ENCODE results near the gene CNPY3. TPM values are rescaled to one million over a fixed set of nuclear protein-coding genes. Genes with fewer than 3 reads are reported as not detected.
"Not testable (repeated sequence)": the region's sequence is repeated elsewhere in the genome, so short reads cannot be mapped to it uniquely, and the experiment has no call there.

CNPY3 gene
- 34.0 and 50.6 TPM in 2 replicates for total RNA-seq (2014; rRNA removed; shearing (Covaris generic))

DNA sequence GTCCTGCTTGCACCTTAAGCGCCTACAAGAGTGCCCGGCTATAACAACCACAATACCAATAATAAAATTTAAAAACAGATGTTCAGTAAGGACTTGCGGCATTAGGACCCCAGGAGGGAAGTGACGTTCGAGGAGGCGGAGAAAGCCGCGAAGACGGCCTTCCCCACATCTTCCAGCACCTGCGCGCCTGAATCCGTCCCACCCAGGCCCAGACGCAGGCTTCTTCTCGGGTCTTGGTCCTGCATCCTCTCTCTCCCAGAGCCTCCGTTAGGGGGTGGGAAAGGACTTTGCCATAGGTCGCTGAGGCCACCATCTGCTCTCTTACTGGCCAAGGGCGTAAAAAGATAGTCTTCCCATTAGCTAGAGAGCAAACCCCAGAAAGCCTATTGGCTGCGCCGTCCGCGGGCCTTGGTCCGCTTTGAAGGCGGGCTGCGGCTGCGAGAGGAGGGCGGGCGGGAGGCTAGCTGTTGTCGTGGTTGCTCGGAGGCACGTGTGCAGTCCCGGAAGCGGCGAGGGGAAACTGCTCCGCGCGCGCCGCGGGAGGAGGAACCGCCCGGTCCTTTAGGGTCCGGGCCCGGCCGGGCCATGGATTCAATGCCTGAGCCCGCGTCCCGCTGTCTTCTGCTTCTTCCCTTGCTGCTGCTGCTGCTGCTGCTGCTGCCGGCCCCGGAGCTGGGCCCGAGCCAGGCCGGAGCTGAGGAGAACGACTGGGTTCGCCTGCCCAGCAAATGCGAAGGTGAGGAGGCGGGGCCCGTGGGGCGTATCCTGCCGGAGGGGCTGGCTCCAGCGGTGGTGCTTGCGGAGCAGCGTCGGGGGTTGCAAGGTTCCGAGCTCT, at the start of gene CNPY3:
Gene CNPY3 (plus strand): TSS at position 495 of the 835 bp plus-strand sequence. CDS start 91 bp downstream, at position 586.
- DNase-seq (ENCODE audit: low spot score): peak; percentile 99

DNA sequence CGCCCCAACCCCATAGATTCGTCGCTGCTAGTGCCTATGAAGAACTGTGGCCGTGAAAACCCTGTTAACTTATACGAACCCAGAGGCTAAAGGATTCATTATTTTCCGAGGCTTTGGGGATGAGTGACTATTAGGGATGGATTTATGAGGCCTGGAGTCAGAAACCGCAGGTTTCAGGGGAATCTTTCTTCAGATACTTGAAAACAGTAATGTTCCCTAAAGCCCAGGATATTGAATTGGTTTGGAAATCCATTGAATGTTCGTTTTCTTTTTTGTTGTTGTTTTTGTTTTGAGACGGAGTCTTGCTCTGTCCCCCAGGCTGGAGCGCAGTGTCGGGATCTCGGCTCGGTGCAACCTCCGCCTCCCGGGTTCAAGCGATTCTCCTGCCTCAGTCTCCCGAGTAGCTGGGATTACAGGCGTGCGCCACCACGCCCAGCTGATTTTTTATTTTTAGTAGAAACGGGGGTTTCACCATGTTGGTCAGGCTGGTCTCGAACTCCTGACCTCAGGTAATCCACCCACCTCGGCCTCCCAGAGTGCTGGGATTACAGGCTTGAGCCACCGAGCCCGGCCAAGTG, 49.0 kb upstream of the CNPY3 start:
- DNase-seq (ENCODE audit: low spot score): not testable (repeated sequence)

DNA sequence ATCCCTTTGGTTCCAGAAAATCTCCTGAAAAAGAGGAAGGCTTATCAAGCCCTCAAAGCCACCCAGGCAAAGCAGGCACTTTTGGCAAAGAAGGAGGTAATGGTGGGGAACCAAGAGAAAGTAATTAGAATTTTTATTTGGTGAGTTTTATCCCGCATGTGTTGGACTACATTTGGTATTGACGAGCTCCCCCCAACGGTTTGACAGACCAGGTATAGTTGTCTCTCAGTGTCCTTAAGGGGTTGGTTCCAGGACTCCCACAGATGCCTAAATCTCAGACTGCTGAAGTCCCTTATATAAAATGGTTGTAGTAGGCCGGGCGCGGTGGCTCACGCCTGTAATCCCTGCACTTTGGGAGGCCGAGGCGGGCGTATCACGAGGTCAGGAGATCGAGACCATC, 48.4 kb upstream of the CNPY3 start:
- DNase-seq (ENCODE audit: low spot score): not testable (repeated sequence)

DNA sequence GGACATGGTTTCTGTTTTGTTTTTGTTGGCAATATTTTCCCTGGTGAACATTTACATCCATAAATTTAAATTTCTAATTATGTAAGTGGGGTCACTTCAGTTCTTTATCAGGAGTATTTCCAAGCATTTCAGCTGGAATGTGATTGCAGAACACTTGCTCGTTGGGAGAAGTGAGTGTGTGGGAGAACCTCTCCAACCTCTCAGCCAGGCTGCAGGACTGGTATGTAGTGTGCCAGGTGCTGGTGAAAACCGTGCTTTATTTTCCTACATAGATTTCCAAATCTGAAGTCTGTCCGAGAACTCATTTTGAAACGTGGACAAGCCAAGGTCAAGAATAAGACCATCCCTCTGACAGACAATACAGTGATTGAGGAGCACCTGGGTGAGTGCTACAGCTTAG, 43.6 kb upstream of the CNPY3 start:
- no peak for DNase-seq (ENCODE audit: low spot score)

DNA sequence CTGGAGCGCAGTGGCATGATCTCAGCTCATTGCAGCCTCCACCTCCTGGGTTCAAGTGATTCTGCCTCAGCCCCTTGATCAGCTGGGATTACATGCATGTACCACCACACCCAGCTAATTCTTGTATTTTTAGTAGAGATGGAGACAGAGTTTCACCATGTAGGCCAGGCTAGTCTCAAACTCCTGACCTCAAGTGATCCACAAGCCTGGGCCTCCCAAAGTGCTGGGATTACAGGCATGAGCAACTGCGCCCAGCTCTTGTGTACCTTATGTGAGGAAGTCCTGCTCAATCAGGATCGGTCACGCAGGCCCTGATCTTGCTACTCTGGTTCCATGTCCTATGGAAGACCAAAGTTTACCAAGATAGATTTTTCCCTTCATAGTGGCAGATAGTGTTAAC, 41.1 kb upstream of the CNPY3 start:
- DNase-seq (ENCODE audit: low spot score): not testable (repeated sequence)

DNA sequence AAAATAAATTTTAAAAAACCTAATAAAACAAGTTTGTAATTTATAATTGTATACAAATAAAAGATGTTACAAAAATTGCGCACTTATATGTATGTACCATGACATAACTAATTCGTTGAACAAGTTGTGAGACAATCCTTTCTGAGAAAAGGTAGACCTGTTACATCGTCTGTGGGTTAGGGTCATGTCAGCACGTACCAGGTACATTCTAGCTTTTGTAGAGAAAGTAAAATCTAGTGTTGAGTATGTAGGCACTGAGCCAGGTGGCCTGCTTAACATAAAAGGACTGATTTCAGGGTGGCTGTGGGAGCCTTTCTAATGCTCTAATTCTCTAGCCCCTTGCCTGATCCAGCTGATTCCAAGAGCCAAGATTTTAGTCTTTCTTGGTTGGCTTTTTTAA, 39.5 kb upstream of the CNPY3 start:
- peak; percentile 29 for DNase-seq (ENCODE audit: low spot score)

DNA sequence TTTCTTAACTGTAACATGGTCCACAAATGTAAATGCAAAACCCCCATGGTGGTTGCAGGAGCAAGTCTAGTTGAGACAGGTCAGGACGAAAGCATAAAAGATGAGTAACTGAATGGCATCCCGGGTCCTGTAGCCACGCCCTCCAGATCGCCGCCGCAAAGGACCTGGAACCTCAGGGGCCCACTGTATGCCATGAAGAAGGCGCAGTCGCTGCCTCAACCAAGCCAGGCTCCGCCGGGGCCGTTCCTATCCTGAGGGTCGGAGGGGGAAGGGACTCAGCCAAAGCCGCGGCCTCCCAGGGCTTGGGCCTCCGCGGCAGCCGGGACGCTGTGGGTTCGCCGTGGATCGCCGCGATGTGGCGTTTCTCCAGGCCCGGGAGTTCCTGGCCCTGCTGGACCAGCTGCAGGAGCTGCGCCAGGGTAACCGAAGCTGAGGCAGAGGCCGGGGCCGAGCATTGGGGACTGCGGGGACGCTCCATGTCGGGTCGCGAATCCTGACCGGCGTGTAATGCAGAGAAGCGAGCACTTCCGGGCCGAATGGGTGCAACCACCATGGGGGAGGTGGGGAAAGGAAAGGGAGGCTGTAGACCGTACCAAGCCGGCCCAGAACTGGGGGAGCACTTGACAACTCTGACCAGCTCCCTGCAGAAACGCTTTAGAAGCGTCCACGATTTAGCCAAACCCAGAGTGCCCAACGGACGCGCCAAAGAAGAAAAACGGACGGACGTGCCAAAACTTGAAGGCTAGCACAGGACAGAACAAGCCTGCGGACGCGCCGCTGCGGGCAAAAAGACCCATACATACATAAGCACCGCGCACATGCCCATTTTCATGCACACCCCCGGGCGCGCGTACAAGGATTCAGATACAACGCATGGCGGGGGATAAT, 38.7 kb upstream of the CNPY3 start:
- peak; percentile 95 for DNase-seq (ENCODE audit: low spot score)

DNA sequence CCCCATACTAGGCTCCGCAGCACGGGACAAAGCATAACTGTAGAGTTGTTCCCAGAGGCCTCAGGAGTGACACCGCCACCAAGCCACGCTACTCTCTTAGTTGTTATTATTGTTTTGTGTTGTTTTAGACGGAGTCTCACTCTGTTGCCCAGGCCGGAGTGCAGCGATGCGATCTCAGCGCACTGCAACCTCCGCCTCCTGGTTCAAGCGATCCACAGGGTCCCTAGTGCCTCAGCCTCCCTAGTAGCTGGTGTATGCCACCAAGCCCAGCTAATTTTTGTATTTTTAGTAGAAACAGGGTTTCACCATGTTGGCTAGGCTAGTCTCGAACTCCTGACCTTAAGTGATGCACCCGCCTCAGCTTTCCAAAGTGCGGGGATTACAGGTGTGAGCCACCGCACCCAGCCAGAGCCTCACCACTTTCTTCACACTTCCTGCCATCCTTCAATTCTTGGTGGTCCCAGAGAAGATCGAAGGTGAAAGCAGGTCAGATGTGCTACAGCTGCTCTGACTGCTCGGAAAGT, 38.0 kb upstream of the CNPY3 start:
- DNase-seq (ENCODE audit: low spot score): no peak

DNA sequence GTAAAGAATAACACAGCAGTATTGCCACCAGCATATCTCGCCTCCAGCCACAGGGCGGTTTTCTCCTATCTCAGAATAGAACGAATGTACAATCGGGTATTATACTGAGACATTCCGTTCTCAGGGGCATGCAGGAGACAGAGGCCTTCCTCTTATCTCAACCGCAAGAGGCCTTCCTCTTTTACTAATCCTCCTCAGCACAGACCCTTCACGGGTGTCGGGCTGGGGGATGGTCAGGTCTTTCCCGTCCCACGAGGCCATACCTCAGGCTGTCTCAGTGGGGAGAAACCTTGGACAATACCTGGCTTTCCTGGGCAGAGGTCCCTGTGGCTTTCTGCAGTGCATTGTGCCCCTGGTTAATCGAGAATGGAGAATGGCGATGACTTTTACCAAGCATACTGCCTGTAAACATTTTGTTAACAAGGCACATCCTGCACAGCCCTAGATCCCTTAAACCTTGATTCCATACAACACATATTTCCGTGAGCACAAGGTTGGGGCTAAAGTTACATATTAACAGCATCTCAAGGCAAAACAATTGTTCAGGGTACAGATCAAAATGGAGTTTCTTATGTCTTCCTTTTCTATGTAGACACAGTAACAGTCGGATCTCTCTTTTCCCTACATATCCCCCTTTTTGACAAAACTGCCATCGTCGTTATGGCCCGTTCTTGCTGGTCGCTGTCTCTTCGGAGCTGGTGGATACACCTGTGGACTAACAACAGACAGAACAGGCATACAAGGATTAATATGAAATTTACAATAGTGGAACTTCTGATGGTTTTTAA, 35.0 kb upstream of the CNPY3 start:
- not testable (repeated sequence) for DNase-seq (ENCODE audit: low spot score)

DNA sequence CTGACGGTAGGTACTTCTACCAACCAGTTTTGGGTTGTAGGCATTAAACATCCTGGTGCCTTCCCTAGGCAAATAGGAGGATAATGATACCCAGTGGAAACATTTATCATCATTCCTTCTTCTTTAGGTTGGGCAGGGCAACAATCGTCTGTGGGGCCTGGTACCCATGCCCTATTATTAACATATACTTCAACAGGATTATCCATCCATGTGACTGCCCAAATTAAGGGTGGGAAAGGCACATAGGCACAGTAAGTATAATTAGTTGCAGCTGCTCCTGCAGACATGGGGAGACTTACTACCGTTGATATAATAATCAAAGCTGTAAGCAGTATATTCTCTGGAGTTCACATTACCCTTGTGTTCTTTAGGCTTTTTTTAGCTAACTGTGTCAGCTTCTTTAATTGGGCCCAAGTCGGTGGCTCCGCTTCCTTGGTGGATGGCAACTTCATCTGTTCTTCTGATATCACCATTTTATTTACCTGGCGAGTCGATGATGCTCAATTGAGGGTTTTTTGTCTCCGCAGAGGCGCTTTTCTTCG, 33.0 kb upstream of the CNPY3 start:
- DNase-seq (ENCODE audit: low spot score): no peak

DNA sequence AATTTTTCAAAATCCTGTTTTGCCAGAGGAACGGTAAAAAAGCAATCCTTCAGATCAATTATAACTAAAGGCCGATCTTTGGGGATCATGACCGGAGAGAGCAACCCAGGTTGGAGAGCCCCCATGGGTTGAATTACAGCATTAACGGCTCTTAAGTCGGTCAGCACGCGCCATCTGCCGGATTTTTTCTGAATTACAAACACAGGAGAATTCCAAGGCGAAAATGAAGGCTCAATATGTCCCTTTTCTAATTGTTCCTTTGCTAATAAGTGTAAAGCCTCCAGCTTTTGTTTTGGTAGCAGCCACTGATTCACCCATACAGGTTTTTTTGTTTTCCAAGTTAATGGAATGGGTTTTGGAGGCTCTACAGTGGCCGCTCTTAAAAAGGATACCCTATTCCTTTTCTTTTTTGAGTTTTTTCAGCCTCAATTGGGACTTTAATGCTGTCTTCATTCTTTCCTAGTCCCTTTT, 30.4 kb upstream of the CNPY3 start:
- peak; percentile 51 for DNase-seq (ENCODE audit: low spot score)

DNA sequence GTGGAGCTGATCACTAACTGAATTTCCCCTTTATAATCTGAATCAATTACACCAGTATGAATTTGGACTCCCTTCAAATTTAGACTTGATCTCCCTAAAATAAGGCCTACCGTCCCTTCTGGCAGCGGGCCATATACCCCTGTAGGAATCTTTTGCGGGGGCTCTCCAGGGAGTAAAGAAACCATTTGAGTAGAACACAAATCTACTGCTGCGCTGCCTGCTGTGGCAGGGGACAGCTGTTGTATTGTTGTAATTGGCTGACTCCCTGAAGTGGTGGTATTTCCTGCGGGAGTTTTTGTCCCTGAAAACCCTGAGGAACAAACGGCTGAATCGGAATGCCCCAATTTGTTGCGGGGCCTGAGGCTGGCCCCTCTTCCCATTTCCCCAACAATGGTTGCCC, 29.4 kb upstream of the CNPY3 start:
- DNase-seq (ENCODE audit: low spot score): no peak

DNA sequence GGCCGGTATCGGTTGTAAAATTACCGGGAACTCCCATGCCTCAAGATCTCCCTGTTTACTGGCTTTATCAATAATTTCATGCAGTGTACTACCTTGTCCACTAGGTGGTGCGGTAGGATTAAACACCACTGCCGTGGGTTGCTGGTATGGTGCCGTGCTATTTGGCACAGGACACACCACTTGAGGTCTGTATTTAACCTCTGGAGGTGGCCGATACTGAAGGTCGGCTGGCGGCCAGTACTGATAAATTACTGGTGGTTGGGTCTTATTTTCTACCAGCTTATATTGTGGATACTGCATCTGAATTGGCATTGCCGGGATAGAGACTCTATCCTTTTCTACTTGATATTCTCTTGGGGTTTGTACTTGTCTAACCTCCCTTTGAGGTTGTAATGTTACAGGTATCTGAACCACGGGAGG, 27.7 kb upstream of the CNPY3 start:
- DNase-seq (ENCODE audit: low spot score): peak; percentile 86

DNA sequence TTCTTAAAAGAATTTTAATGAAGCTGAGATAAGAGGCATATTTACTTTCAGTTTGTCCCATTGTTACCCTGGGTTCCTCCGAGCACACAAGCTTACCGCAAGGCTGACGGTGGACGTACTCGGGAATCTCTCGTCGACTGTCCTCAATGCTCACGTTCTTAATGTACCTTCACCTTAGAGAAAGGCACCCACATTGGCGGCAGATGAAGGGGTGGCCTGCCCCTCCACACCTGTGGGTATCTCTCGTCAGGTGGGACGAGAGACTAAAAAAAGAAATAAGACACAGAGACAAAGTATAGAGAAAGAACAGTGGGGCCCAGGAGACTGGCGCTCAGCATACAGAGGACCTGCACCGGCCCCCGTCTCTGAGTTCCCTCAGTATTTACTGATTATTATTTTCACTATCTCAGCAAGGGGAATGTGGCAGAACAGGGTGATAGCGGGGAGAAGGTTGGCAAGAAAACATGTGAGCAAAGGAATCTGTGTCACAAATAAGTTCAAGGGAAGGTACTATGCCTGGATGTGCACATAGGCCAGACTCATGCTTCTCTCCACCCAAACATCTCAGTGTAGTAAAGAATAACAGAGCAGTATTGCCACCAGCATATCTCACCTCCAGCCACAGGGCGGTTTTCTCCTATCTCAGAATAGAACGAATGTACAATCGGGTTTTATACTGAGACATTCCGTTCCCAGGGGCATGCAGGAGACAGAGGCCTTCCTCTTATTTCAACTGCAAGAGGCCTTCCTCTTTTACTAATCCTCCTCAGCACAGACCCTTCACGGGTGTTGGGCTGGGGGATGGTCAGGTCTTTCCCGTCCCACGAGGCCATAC, 26.6 kb upstream of the CNPY3 start:
- not testable (repeated sequence) for DNase-seq (ENCODE audit: low spot score)

DNA sequence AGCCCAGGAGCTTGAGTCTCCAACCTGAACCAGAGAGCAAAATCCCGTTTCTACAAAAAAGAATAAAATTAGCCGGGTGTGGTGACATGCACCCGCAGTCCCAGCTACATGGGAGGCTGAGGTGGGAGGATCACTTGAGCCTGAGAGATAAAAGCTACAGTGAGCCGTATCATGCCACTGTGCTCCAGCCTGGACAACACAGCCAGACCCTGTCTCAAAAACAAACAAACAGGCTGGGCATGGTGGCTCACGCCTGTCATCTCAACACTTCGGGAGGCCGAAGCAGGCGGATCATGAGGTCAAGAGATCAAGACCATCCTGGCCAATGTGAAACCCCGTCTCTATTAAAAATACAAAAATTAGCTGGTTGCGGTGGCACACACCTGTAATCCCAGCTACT, 24.8 kb upstream of the CNPY3 start:
- no peak for DNase-seq (ENCODE audit: low spot score)

DNA sequence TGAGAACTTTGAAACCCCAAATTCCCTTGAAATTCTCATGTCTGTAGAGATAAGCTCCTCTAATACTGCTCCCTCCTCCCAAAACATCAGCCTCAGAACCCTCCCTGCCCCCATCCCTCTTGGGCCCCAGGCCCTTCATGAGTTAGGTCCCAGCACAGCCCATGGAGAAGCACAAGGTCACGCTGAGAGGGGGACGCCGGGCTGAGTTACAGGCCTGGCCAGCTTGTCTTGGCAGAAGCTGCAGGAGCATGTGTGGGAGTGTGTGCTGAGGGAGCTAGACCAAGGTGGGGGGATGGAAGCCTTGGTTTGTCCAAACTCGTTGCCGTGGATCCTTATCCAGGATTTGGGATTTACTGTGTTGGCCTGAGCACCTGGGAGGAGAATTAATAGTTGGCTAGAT, 21.9 kb upstream of the CNPY3 start:
- no peak for DNase-seq (ENCODE audit: low spot score)

DNA sequence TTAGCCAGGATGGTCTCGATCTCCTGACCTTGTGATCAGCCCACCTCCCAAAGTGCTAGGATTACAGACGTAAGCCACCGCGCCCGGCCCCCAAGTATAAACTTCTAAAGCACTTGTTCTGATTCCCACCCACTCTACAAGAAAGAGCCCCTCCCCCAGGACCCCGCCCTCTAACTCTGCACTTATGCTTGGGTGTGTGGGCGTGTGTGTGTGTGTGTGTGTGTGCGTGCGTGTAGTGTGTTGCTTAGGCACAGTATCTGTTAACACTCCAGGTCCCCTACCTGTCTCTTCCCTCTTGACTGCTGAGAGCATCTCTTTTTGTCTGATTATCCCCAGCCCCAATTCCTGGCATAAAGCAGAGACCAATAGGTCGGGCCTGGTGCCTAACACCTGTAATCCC, 19.4 kb upstream of the CNPY3 start:
- DNase-seq (ENCODE audit: low spot score): no peak

DNA sequence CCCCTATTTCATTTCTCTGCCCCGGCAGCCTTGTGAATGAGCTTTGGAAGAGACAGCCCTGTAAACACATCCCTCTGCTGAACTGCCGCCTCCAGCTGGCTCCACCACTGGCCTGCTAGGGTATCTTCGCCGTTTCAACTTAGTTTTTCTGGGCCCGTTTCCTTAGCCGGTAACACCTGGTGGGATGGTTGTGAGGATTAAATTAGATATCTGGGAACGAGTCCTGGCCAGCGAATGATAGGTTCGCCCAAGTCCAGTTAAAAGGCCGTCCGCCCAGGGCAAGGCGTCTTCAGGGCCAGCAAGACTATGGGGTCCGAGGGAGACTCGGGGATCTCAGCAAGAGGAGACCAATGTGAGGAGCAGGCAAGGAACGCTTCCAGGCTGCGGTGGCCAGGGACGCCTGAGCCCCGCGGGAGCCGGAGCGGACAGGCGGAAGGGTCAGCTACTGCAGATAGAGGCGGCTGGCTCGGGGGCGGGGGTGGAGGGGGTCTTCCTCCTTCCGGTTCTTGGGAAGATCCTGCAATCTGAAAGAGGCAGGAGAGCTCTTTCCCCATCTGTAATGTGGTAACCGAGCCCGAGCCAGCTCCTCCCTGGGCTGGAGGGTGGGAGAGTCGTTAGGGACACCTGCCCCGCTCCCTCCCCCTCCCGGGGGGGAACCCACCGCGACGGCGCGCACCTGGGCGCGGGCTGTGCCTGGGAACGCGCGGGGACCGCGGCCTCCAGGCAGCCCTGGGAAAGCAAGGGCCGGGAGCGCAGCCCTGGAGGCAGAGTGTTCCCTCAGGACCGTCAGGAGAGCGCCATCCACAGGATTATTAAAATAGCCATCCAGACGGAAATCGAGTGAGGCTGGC, 17.9 kb upstream of the CNPY3 start:
- DNase-seq (ENCODE audit: low spot score): no peak

DNA sequence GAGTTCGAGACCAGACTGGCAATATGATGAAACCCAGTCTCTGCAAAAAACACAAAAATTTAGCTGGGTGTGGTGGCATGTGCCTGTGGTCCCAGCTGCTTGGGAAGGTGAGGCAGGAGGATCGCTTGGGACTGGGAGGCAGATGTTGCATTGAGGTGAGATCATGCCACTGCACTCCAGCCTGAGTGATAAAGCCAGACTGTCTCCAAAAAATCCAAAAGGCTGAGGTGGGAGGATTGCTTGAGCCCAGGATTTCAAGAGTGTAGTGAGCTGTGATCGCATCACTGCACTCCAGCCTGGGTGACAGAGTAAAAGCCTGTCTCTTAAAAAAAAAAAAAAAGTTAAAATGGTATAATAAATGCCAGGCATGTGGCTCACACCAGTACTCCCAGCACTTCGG, 14.7 kb upstream of the CNPY3 start:
- no peak for DNase-seq (ENCODE audit: low spot score)
